Measurements from ENCODE around the gene CDH16.
"Not testable (repeated sequence)": the region's sequence is repeated elsewhere in the genome, so short reads cannot be mapped to it uniquely, and the experiment has no call there.

Gene CDH16

DNA sequence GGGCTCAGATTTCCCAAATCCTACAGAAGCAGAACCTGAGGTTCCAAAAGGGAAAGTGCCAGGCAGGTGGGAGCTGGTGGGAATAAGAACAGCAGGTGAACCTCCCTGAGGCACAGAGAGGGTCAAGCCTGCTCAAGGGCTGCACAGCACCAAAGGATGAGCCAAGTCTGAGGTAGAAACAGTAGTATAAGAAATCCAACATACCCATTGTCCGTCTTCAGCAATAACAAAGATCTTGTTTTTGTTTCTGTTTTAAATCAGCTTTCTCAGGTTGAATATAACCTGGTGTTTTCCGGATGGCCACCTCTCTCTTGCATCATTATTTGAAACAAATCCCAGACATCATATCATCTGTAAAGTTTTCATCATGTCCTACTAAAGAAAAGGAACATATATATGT lies 31.8 kb upstream of the CDH16 start:
- H3K4me3 Mint-ChIP-seq, result peak overlapping the region; percentile 2 to 69
- H3K4me1 Mint-ChIP-seq, result peaks cover 56% of the 10 kb centered on the region
- ATAC-seq (peak; percentile 52), DNase-seq (no peak)
- no peaks in the 10 kb centered on the region for H3K9me3 Mint-ChIP-seq
- no peak overlapping the region for H3K27ac Mint-ChIP-seq
- H3K27me3 Mint-ChIP-seq, result peaks cover 66% of the 10 kb centered on the region

DNA sequence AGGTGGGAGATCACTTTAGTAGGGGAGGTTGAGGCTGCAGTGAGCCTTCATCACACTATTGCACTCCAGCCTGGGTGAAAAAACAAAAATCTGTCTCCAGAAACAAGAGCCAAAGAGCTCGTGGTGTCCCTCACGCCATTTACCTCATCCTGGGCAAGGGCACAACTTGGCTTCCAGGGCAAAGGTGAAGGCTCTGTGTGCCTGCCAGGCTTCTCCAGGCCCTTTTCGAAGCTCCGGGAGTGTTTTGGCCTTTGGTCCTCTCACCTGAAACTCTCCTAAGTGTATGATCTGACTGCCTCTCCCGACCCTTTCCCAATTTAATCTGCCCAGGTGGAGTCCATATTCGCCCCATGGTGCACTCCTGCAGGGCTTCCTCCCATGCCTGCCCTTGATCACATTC lies 30.8 kb upstream of the CDH16 start:
- H3K9me3 Mint-ChIP-seq, result no peaks in the 10 kb centered on the region
- no peak for DNase-seq
- H3K4me1 Mint-ChIP-seq, result peaks cover 56% of the 10 kb centered on the region
- H3K27ac Mint-ChIP-seq, result no peak overlapping the region
- peak overlapping the region; percentile 59 to 88 for H3K4me3 Mint-ChIP-seq
- ATAC-seq, result no peak
- H3K27me3 Mint-ChIP-seq, result peaks cover 66% of the 10 kb centered on the region

DNA sequence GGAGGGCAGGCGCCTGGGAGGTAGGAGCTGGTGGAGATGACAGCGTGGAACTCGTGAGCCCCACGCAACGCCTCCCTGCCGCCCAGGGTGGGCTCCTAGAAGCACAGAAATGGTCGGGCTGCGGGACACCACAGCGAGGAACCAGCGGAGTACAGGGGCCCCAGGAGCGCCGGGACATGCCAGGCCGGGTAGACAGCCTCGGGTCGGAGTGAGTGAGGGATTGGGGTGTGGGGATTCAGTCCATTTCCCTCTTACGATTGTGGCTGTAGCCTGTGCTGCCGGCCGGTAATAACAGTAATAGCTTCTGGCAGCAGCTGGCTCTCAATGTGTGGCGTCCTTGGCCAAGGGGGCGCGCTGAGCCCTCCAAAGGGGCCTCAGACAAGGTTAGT lies 30.1 kb upstream of the CDH16 start:
- no peak for ATAC-seq
- Mint-ChIP-seq H3K27me3 (peaks cover 60% of the 10 kb centered on the region), H3K4me1 (peaks cover 52% of the 10 kb centered on the region), H3K27ac (no peak overlapping the region), H3K9me3 (no peaks in the 10 kb centered on the region), H3K4me3 (peak overlapping the region; percentile 88)
- DNase-seq, result no peak

DNA sequence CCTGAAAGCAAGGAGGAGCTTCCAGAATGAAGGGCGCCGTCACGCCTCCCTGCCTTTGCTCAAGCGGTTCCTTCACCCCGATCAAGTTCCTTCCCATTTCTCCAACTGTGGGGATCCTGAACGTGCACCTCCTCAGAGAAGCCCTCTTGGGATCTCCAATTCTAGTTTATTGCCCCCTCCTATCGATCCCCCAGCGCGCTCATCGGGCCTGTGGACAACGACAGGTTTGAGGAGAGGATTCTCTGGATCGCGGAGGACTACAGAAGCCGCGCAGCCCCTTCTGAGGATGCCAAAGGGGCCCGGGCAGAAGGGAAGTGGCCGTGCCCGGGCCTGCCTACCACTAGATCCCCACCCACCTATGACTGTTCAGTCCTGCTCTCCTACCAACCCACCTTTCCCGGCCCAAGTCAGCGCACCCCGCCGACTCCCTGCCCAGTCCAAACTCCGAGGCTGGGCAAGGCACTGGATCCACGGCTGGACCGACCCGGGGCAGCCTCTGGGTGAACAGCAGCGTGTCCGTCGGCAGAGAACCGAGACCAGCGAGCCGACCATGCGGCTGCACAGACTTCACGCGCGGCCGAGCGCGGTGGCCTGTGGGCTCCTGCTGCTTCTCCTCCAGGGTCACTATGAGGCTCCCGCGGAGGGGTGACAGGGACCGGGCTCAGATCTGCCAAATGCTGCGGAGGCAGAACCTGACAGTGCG lies 29.6 kb upstream of the CDH16 start:
- Mint-ChIP-seq H3K27ac (peak overlapping the region in 1 of 2 donors; percentile 60), H3K4me3 (peak overlapping the region; percentile 88), H3K27me3 (peaks cover 55% of the 10 kb centered on the region), H3K4me1 (peaks cover 49% of the 10 kb centered on the region), H3K9me3 (no peaks in the 10 kb centered on the region)
- ATAC-seq (peak; percentile 50), DNase-seq (no peak)

DNA sequence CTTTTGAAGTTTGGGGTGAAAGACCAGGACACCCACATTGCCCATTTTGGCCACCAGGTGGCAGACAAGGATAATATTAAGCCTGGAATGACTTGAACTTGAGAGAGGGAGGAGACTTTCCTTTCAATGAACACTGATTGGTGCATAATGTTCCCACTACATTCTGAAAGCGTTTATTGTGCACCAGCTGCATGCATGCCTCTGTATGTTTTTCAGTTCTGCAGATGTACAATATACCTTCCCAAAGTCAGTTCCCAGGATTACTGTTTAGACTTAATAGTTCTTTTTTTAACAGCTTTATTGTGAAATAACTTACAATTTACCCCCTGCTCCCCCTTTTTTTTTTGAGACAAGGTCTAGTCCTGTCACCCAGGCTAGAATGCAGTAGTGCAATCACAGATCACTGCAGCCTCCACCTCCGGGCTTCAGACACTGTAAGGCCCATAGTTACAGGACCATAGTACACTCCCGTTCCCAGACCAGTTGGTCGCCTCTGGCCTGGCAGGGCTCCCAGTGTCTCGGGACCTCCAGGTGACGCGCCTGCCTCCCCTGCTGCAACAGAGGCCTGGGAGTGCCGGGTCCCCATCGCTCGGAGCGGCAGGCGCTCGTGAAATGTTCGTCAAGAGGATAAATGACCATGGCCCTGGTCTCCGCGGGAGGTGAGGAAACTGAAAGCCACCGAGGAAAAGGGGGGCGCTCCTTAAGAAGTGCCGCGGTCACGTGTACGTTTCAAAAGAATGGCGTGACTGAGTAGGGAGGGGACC lies 28.8 kb upstream of the CDH16 start:
- no peaks in the 10 kb centered on the region for H3K9me3 Mint-ChIP-seq
- H3K27ac Mint-ChIP-seq, result peak overlapping the region; percentile 30 to 52
- DNase-seq (peak; percentile 81 to 84), ATAC-seq (peak; percentile 80)
- H3K4me1 Mint-ChIP-seq, result peaks cover 49% of the 10 kb centered on the region
- H3K27me3 Mint-ChIP-seq, result peaks cover 47% of the 10 kb centered on the region
- peak overlapping the region; percentile 88 for H3K4me3 Mint-ChIP-seq

DNA sequence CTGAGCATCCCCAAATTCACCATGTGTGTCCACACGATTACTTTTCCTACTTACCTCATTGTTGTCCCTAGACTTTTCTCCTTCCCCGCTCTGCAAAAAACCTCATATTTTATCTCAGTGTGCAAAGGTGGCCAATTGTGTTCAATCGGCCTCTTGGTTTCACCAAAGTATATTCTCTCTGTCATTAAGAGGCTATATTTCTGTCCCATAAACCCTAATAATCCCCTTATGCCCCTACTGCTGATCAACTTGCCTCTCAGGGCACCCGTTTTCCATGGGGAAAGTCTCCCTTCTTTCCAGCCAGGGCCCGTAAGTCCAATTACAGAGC lies 28.3 kb upstream of the CDH16 start:
- DNase-seq (no peak), ATAC-seq (no peak)
- no peak overlapping the region for H3K27ac Mint-ChIP-seq
- peaks cover 44% of the 10 kb centered on the region for H3K27me3 Mint-ChIP-seq
- peak overlapping the region in 1 of 2 donors; percentile 88 for H3K4me3 Mint-ChIP-seq
- H3K9me3 Mint-ChIP-seq, result no peaks in the 10 kb centered on the region
- H3K4me1 Mint-ChIP-seq, result peaks cover 49% of the 10 kb centered on the region

DNA sequence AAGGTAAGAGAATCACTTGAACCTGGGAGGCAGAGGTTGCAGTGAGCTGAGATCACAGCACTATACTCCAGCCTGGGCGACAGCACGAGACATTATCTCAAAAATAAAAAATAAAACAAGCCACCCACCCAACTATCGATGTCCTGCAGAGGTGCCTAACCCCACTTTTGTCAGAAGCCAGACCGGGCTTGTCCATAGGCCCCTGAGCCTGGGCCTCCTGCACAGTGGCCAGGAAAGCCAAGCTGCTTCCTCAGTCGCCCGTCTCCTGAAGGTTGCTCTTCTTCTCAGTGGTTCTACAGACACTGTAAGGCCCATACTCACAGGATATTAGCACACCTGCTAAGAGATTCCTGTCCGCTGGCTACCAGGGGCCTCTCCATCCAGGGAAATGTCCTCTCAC lies 27.9 kb upstream of the CDH16 start:
- no peak for ATAC-seq
- Mint-ChIP-seq H3K9me3 (no peaks in the 10 kb centered on the region), H3K27me3 (peaks cover 40% of the 10 kb centered on the region), H3K4me1 (peaks cover 46% of the 10 kb centered on the region), H3K27ac (no peak overlapping the region), H3K4me3 (no peak overlapping the region)
- no peak for DNase-seq

DNA sequence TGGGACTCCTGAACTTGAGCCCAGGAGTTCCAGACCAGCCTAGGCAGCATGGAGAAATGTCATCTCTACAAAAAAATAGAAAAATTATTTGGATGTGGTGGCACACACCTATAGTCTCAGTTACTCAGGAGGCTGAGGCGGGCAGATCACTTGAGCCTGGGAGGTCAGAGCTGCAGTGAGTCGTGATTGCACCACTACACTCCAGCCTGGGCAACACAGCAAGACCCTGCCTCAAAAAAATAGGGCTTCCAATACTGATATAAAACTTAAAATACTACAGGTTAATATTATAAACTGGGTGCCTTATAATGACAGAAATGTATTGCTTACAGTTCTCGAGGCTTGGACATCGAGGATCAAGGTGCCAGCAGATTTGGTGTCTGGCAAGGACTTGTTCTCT lies 27.3 kb upstream of the CDH16 start:
- Mint-ChIP-seq H3K4me1 (peaks cover 40% of the 10 kb centered on the region), H3K4me3 (no peak overlapping the region), H3K27ac (no peak overlapping the region), H3K27me3 (peaks cover 34% of the 10 kb centered on the region), H3K9me3 (no peaks in the 10 kb centered on the region)
- DNase-seq (no peak), ATAC-seq (no peak)

DNA sequence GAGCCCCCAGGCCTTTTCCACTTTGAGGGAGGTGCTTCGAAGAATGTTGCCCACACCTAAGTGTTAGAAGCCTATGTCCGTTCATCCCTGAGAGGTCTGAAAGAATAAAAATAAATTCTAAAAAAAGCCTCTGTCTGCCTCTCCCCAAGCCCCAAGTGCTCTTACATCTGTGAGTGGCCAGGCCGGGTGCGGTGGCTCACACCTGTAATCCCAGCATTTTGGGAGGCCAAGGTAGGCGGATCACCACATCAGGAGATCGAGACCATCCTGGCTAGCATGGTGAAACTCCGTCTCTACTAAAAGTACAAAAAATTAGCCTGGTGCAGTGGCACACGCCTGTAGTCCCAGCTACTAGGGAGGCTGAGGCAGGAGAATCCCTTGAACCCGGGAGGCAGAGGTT lies 26.3 kb upstream of the CDH16 start:
- not testable (repeated sequence) for DNase-seq, ATAC-seq, H3K9me3 Mint-ChIP-seq, H3K4me3 Mint-ChIP-seq
- Mint-ChIP-seq H3K27ac (peak overlapping the region in 1 of 2 donors; percentile 78), H3K4me1 (peaks cover 32% of the 10 kb centered on the region), H3K27me3 (peaks cover 24% of the 10 kb centered on the region)

DNA sequence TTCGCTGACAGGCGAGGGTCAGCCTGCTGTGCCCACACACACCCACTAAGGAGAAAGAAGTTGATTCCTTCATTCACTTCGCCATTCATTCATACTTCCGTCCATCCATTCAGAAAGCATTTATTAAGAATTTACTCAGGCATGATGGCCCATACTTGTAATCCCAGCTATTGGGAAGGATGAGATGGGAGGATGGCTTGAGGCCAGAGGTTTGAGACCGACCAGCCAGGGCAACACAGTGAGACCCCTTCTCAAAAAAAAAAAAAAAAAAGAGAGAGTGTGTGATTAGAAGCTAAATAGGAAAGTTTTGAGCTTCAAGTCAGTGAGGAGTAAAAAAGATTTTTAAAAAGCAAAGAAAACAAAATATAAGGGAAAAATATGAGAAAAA lies 25.4 kb upstream of the CDH16 start:
- ATAC-seq (no peak), DNase-seq (no peak)
- Mint-ChIP-seq H3K27ac (peak overlapping the region in 1 of 2 donors; percentile 26), H3K4me1 (peaks cover 23% of the 10 kb centered on the region), H3K4me3 (no peak overlapping the region), H3K27me3 (peaks cover 15% of the 10 kb centered on the region), H3K9me3 (no peaks in the 10 kb centered on the region)

DNA sequence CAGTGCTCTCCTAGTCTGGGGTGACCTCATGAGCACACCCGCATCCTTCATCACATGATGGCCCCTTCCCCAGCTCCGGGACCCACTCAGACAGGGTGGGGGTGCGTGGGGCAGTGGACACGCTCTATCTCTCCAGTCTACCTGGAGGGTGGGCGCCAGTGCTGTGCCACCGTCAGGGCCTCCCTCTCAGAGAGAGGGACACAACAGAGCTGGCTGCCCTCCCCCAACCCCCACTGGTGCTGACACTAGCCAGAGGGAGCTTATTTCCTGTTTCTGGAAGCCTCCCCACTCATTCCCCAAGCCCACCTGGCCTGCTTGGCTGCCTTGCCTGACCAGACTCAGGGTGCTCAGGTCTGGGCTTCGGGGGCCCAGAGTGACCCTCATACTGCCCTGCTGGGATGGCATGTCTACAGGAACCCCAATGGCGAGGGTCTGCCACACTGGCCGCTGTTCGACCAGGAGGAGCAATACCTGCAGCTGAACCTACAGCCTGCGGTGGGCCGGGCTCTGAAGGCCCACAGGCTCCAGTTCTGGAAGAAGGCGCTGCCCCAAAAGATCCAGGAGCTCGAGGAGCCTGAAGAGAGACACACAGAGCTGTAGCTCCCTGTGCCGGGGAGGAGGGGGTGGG lies 24.9 kb upstream of the CDH16 start:
- no peak for ATAC-seq
- Mint-ChIP-seq H3K27me3 (peaks cover 10% of the 10 kb centered on the region), H3K4me3 (no peak overlapping the region)

DNA sequence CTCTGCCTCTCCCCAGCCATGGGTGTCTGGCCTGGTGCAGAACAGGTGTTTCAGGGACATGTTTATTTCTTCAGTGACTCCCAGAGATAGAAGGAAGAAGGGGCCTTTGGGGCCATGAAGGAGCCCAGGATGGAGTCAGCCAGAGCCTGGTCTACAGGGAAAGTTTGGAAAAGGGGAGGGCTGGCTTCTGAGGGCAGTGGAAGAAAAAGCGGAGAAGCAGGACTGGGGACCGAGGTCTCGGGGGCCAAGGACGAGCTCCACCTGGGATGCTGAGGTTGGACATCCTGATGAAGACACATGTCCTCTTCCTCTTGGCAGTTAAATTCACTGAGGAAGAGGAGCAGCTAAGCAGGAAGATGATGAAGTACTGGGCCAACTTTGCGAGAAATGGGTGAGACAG lies 24.3 kb upstream of the CDH16 start:
- Mint-ChIP-seq H3K4me1 (peaks cover 21% of the 10 kb centered on the region), H3K4me3 (no peak overlapping the region), H3K27ac (no peak overlapping the region), H3K9me3 (no peaks in the 10 kb centered on the region), H3K27me3 (peaks cover 4% of the 10 kb centered on the region)
- no peak for DNase-seq
- ATAC-seq, result no peak

More for the DNA sequence above, 24.9 kb upstream of the CDH16 start:
- Mint-ChIP-seq H3K27ac (no peak overlapping the region), H3K4me1 (peaks cover 21% of the 10 kb centered on the region), H3K9me3 (no peaks in the 10 kb centered on the region)
- DNase-seq, result no peak

DNA sequence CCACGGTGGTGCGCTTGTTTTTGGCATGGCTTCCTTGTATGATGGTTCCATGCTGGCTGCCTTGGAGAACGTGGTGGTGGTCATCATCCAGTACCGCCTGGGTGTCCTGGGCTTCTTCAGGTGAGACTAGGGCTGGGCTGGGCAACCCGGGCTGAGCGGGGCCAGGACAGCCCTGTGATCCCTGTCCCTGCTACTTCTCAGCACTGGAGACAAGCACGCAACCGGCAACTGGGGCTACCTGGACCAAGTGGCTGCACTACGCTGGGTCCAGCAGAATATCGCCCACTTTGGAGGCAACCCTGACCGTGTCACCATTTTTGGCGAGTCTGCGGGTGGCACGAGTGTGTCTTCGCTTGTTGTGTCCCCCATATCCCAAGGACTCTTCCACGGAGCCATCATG lies 21.6 kb upstream of the CDH16 start:
- Mint-ChIP-seq H3K4me1 (peaks cover 37% of the 10 kb centered on the region), H3K27ac (no peak overlapping the region), H3K27me3 (no peaks in the 10 kb centered on the region), H3K4me3 (no peak overlapping the region), H3K9me3 (no peaks in the 10 kb centered on the region)
- DNase-seq (no peak), ATAC-seq (no peak)

DNA sequence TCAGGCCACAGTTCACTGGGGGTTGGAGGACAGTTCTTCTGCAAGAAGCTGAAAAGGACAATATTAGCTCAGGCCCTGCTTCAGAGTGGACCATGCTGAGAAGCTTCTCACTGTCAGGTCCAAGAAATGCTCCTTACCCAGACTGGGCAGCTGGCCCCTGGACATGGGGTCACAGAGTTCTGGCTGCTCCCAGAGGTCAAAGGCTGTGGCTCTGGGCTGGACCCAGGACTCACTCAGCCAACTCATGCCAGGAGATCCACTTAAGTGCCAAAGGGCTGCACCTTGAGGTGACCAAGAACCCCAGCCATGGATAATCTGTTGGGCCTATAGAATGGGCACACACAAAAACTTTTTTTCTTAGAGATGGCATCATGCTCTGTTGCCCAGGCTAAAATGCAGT lies 20.7 kb upstream of the CDH16 start:
- Mint-ChIP-seq H3K27ac (no peak overlapping the region), H3K9me3 (no peaks in the 10 kb centered on the region)
- ATAC-seq, result no peak

DNA sequence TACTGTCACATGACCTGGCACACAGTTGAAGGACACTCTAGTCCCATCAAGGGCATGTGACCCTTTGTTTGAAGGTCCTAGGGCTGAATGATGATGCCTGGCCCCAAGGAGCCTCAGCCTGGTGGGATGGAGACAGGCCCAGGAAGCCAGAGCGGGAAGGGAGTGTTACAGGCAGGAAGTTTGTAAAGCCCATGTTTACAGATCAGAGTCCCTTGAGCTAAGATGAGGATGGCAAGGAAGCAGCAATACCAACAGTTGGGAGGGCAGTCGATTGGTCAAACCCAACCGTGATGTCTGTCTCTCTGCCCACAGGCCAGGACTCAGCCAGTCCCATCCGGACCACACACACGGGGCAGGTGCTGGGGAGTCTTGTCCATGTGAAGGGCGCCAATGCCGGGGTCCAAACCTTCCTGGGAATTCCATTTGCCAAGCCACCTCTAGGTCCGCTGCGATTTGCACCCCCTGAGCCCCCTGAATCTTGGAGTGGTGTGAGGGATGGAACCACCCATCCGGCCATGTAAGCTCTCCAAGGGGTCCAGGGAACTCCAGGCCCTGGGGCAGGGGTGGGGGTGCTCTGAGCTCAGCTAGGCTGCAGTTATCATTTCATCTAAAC lies 19.1 kb upstream of the CDH16 start:
- Mint-ChIP-seq H3K9me3 (no peaks in the 10 kb centered on the region), H3K27ac (peak overlapping the region in 1 of 2 donors; percentile 53), H3K27me3 (no peaks in the 10 kb centered on the region), H3K4me3 (no peak overlapping the region), H3K4me1 (peaks cover 61% of the 10 kb centered on the region)
- no peak for DNase-seq
- ATAC-seq, result no peak

More for the DNA sequence above, 20.7 kb upstream of the CDH16 start:
- Mint-ChIP-seq H3K27me3 (no peaks in the 10 kb centered on the region), H3K4me1 (peaks cover 46% of the 10 kb centered on the region), H3K4me3 (no peak overlapping the region)
- DNase-seq, result no peak

Measured in stimulated activated naive CD8-positive, alpha-beta T cell treated with anti-CD3 and anti-CD28 coated beads, Interleukin-15, amount 100 ng/mL, for 72 hours (primary cell).